ENCODE measurements around the gene SHISA8.
"Not testable (repeated sequence)": the region's sequence is repeated elsewhere in the genome, so short reads cannot be mapped to it uniquely, and the experiment has no call there.

- not testable (repeated sequence) for TF ChIP-seq CTCF, POLR2A (IDR thresholded peaks at IDR 0.05)
These were observed 44.8 kb downstream of the SHISA8 start for GRCh38 chr22:41870081-41870480.
